GM12865 (cell line): ENCODE measurements around the gene RAB11FIP4.

ENCODE experiments used
- DNase-seq: peaks from one replicate; pipeline ENCODE4 v3.0.0; 2010; ENCODE audit warnings: low read depth
- H3K4me3 ChIP-seq: 2 replicates; pipeline ENCODE4 v1.5.1; 2011; ENCODE audit warnings: mild to moderate bottlenecking, low read depth, low read length, control low read depth
- CTCF ChIP-seq: IDR thresholded peaks from 2 replicates; pipeline ENCODE4 v1.5.1; 2011; ENCODE audit warnings: low read length, control low read depth, low read depth, inconsistent platforms; ENCODE audit not compliant: insufficient read depth; ENCODE audit errors: missing control alignments

RAB11FIP4 gene

GRCh38 chr17:31495022-31495885 lies 103.8 kb downstream of the RAB11FIP4 start:
- TF ChIP-seq CTCF, result no peak
- H3K4me3 ChIP-seq, result no peak overlapping the region
- DNase-seq, result no peak

GRCh38 chr17:31496097-31496496 lies 104.6 kb downstream of the RAB11FIP4 start:
- DNase-seq, result no peak
- no peak overlapping the region for H3K4me3 ChIP-seq
- no peak for TF ChIP-seq CTCF

- H3K4me3 ChIP-seq, result no peak overlapping the region
- DNase-seq, result no peak
- TF ChIP-seq CTCF, result no peak
Measured at GRCh38 chr17:31496601-31497000, 105.1 kb downstream of the RAB11FIP4 start.

GRCh38 chr17:31497431-31497830 lies 106.0 kb downstream of the RAB11FIP4 start:
- no peak for TF ChIP-seq CTCF
- DNase-seq, result no peak
- H3K4me3 ChIP-seq, result no peak overlapping the region

- TF ChIP-seq CTCF, result no peak
- DNase-seq, result no peak
Measured at GRCh38 chr17:31497994-31498826, 106.7 kb downstream of the RAB11FIP4 start.

GRCh38 chr17:31499771-31500554 lies 108.5 kb downstream of the RAB11FIP4 start:
- TF ChIP-seq CTCF, result no peak
- H3K4me3 ChIP-seq, result no peak overlapping the region
- no peak for DNase-seq

More at GRCh38 chr17:31497994-31498826, 106.7 kb downstream of the RAB11FIP4 start:
- H3K4me3 ChIP-seq, result no peak overlapping the region
